Right renal cortex interstitium (tissue), 3 donors: ENCODE results near the gene ZNF419. TPM values are rescaled to one million over a fixed set of nuclear protein-coding genes. Genes with fewer than 3 reads are reported as not detected.
"Not testable (repeated sequence)": the region's sequence is repeated elsewhere in the genome, so short reads cannot be mapped to it uniquely, and the experiment has no call there.

Experiments
- DNase-seq, 3 donors: peaks; one replicate each; pipeline ENCODE4 v3.0.0-alpha.2; 2013; ENCODE audit warnings: low read depth in 3 of 3, low spot score in 2 of 3
- polyA plus RNA-seq, 3 donors: library from polyadenylated mRNA; unstranded; fragments of 120-200 nt; gene quantifications; one replicate each; pipeline ENCODE4 v1.2.1, GENCODE V29; 2013; ENCODE audit not compliant: insufficient read length in 3 of 3

Gene ZNF419
- 10 to 100 TPM; 19.1 to 27.7 (median 19.6) TPM for polyA plus RNA-seq

GRCh38 chr19:57487477-57488298 lies at the start of gene ZNF419:
ZNF419 (plus strand) TSS chr19:57487750; CDS start chr19:57487951, 201 bp downstream.
- DNase-seq: peak; percentile 80 to 88 (median 84)

GRCh38 chr19:57437931-57438330 lies 49.6 kb upstream of the ZNF419 start:
- no peak for DNase-seq

GRCh38 chr19:57438925-57439324 lies 48.6 kb upstream of the ZNF419 start:
- DNase-seq: no peak

- DNase-seq: no peak
Observed at GRCh38 chr19:57441979-57442752, 45.4 kb upstream of the ZNF419 start.

DNA sequence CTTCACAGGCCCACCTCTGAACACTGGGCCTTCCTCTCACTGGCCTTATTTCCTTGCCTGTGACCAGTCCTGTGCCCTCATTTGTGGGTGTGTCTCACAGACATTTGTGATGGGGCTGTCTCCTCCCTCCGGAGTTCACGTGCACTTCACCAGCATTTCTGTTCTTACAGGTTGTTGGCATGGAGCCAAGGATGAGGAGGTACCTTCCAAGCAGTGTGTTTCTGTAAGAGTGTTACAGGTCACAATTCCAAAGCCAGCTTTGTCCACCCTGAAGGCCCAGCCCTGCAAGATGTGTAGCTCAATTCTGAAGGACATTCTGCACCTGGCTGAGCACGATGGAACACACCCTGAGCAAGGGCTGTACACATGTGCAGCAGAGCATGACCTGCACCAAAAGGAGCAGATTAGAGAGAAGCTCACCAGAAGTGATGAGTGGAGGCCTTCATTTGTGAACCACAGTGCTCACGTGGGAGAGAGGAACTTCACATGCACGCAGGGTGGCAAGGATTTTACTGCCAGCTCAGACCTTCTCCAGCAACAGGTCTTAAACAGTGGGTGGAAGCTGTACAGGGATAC lies 44.3 kb upstream of the ZNF419 start:
- no peak for DNase-seq

DNA sequence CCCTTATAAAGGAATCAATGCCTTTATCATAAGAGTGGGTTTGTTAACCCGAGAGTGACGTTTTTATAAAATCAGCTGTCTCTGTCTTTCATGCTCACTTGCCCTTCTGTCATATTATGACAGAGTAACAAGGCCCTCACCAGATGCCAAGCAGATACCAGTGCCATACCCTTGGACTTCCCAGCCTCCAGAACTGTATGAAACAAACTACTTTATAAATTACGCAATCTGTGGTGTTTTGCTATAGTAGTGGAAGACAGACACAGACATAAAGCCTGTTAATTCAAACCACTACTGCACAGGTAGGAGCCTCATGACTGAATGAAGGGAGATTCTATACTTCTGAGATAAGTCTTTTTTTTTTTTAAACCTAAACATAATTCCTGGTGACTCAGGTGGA lies 35.2 kb upstream of the ZNF419 start:
- DNase-seq: no peak

- DNase-seq: no peak
Observed at GRCh38 chr19:57465680-57466381, 21.7 kb upstream of the ZNF419 start.

DNA sequence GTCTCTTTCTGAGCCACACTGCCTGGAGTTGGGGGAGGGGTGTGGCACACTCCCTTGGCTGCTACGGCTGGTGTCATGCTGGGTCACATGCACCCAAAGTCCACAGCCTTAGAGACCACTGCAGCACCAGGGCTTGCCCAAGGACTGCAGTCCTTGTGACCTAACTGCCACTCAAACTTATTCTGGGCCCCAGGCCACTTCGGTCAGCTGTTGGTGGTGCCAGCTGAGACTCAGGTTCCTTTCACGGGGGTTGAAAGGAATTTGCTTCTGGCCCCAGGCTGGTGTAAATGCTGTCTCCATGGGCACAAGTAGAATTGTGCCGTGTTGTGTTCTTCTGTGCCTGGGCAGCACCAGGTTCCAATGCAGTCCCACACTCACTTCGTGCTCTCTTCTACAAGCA lies 21.1 kb upstream of the ZNF419 start:
- DNase-seq: no peak

GRCh38 chr19:57473646-57474045 lies 13.9 kb upstream of the ZNF419 start:
- no peak for DNase-seq

- DNase-seq: peak; percentile 86 to 95 (median 93)
Observed at GRCh38 chr19:57477191-57478008, 10.2 kb upstream of the ZNF419 start, which contains the start of gene ZNF772. ZNF772 (minus strand) TSS chr19:57477566; CDS start chr19:57477309, 257 bp downstream.

DNA sequence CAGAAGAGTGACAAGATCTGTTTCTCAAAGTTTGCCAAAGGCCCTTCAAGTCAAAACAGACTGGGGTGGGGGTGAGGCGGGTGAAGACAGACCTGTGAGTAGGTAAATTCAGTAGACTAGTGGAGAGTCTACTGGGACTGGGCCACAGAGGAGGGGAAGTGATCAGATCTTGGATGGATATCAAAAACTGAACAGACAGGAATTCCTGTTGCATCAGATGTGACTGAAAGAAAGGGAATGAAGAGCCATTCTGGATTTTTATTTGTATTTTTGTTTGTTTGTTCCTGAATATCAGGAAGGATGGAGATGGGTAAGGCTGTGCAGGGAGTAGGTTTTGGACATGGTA lies 722 bp downstream of the ZNF419 start:
- DNase-seq: not testable (repeated sequence)

DNA sequence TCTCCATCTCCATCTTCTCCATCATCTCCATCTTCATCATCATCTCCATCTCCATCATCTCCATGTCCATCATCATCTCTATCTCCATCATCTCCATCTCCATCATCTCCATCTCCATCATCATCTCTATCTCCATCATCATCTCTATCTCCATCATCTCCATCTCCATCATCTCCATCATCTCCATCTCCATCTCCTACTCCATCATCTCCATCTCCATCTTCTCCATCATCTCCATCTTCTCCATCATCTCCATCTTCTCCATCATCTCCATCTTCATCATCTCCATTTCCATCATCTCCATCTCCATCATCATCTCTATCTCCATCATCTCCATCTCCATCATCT lies 11.8 kb downstream of the ZNF419 start:
- DNase-seq: not testable (repeated sequence)

GRCh38 chr19:57499680-57500395 lies 12.3 kb downstream of the ZNF419 start, which contains the start of gene ZNF773:
ZNF773 (plus strand) TSS chr19:57499938; CDS start chr19:57500081, 143 bp downstream.
- DNase-seq: peak; percentile 80 to 91 (median 85)

DNA sequence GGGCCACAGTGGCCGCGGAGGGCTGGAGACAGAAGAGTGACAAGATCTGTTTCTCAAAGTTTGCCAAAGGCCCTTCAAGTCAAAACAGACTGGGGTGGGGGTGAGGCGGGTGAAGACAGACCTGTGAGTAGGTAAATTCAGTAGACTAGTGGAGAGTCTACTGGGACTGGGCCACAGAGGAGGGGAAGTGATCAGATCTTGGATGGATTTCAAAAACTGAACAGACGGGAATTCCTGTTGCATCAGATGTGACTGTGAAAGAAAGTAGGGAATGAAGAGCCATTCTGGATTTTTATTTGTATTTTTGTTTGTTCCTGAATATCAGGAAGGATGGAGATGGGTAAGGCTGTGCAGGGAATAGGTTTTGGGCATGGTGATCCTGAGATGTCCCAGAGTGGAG lies 12.8 kb downstream of the ZNF419 start:
- not testable (repeated sequence) for DNase-seq

GRCh38 chr19:57506163-57506562 lies 18.6 kb downstream of the ZNF419 start:
- DNase-seq: no peak

GRCh38 chr19:57511484-57511883 lies 23.9 kb downstream of the ZNF419 start:
- no peak for DNase-seq

DNA sequence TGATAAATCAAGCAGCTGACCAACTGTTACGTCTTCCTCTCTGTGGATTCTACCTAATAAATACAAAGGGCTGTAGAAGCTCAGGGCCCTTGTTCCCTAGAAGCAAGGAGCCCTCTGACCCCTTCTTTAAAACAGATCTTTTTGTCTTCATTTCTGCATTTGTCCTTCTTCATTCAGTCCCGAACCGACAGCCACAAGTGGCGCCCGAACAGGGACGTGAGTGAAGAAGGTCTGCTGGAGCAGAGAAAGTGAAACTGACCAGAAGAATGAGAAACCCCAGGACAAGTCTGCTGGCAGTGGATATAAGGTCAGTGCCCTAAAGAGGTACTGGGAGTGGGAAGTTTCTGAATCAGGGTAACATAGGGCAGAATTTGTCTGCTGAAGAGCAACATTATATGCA lies 25.3 kb downstream of the ZNF419 start:
- DNase-seq: no peak

GRCh38 chr19:57515255-57515654 lies 27.7 kb downstream of the ZNF419 start:
- DNase-seq: no peak

DNA sequence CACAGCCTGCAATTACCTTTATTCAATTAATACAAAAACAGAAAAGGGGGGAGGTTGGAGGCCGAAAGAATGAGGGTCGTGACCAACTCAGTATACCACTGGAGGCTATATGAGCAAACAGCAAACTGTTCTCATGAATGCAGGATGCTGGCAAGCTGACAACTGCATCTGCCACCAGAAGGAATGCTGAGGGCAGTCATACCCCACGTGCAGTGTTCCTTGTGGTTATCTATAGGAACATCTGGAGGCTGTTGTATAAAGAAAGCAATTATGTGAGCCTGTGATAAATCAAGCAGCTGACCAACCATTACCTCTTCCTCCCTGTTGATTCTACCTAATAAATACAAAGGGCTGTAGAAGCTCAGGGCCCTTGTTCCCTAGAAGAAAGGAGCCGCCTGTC lies 30.5 kb downstream of the ZNF419 start:
- DNase-seq: not testable (repeated sequence)
